Measurements from ENCODE around the gene KCNIP4. TPM values are rescaled to one million over a fixed set of nuclear protein-coding genes. Genes with fewer than 3 reads are reported as not detected.

The KCNIP4 gene
- total RNA-seq, 4 donors from 2014 or later = 0.19 TPM; not detected in 3

- Histone ChIP-seq H3K27ac (no peak overlapping the region), H3K27me3 (no peaks in the 10 kb centered on the region), H3K4me3 (no peak overlapping the region), H3K4me1 (peaks cover 0 to 11% (median 0%) of the 10 kb centered on the region in 3 donors), H3K36me3 (no peaks in the 10 kb centered on the region), H3K9me3 (no peaks in the 10 kb centered on the region)
- no peak for TF ChIP-seq POLR2A (IDR thresholded peaks at IDR 0.05)
- DNase-seq = no peak
- intact Hi-C loops (cut with DNase I) = no loop called here
- WGBS, 2 donors = 30 to 50% methylated on average over 6 of the region's 6 CpGs
Measured at GRCh38 chr4:21205821-21206531, 742.6 kb downstream of the KCNIP4 start.

DNA sequence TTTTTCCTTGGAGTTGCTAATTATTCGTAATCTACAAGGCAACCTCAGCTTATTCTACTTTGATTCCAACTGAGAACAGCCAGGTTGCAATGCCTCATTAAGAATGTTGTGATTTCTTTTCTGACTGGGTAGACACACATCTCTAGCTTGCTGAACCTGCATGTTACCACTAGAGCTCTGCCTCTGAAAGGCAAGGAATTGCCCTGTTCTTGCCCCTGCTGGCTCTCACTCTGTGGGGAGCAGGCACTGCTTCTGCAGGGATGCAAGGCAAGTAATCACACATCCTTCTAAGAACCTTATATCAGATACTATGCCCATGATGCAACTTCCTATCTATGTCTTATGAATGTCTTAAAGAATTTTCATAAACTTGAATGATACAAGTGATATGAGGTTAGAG lies 745.2 kb downstream of the KCNIP4 start:
- no peak for DNase-seq
- WGBS, 2 donors = 50 to 68% methylated on average over 1 of the region's 1 CpG
- Histone ChIP-seq H3K4me3 (no peak overlapping the region), H3K9me3 (no peaks in the 10 kb centered on the region), H3K36me3 (no peaks in the 10 kb centered on the region), H3K27me3 (peaks cover 0 to 3% (median 0%) of the 10 kb centered on the region in 4 donors), H3K27ac (no peak overlapping the region), H3K4me1 (peaks cover 0 to 11% (median 0%) of the 10 kb centered on the region in 3 donors)
- intact Hi-C loops (cut with DNase I) = no loop called here
- TF ChIP-seq POLR2A (IDR thresholded peaks at IDR 0.05) = no peak
- TF ChIP-seq, protein P1, sequence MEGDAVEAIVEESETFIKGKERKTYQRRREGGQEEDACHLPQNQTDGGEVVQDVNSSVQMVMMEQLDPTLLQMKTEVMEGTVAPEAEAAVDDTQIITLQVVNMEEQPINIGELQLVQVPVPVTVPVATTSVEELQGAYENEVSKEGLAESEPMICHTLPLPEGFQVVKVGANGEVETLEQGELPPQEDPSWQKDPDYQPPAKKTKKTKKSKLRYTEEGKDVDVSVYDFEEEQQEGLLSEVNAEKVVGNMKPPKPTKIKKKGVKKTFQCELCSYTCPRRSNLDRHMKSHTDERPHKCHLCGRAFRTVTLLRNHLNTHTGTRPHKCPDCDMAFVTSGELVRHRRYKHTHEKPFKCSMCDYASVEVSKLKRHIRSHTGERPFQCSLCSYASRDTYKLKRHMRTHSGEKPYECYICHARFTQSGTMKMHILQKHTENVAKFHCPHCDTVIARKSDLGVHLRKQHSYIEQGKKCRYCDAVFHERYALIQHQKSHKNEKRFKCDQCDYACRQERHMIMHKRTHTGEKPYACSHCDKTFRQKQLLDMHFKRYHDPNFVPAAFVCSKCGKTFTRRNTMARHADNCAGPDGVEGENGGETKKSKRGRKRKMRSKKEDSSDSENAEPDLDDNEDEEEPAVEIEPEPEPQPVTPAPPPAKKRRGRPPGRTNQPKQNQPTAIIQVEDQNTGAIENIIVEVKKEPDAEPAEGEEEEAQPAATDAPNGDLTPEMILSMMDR (IDR thresholded peaks at IDR 0.05) = no peak

DNA sequence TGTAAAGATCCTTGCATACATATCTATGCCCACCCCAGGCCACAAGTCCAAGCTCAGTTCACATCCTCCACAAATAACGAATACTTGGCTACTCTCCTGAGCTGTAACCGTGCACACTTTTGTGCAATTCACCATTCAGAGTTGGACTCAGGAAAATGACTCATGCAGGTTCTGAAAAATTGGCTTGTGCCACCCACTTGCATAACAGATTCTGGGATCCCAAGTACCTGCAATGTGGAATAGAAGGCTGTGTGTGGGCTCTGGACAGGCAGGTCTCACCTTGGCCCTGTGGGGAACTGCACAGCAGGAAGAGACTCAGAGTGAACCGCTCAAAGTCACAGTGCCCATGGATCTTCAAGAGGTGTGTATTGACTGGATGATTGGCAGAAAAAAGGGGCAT lies 745.6 kb downstream of the KCNIP4 start:
- no peak overlapping the region for H3K4me3 ChIP-seq
- 39 to 60% methylated on average over 2 to 3 of the region's 3 CpGs for WGBS, 2 donors
- H3K9me3 ChIP-seq = no peaks in the 10 kb centered on the region
- no peak overlapping the region for H3K27ac ChIP-seq
- TF ChIP-seq POLR2A (IDR thresholded peaks at IDR 0.05) = no peak
- TF ChIP-seq, protein P1 (IDR thresholded peaks at IDR 0.05) = no peak
- intact Hi-C loops (cut with DNase I) = no loop called here
- H3K4me1 ChIP-seq = peaks cover 0 to 11% (median 0%) of the 10 kb centered on the region in 3 donors
- H3K27me3 ChIP-seq = peaks cover 0 to 6% (median 0%) of the 10 kb centered on the region in 4 donors
- H3K36me3 ChIP-seq = no peaks in the 10 kb centered on the region
- no peak for DNase-seq

DNA sequence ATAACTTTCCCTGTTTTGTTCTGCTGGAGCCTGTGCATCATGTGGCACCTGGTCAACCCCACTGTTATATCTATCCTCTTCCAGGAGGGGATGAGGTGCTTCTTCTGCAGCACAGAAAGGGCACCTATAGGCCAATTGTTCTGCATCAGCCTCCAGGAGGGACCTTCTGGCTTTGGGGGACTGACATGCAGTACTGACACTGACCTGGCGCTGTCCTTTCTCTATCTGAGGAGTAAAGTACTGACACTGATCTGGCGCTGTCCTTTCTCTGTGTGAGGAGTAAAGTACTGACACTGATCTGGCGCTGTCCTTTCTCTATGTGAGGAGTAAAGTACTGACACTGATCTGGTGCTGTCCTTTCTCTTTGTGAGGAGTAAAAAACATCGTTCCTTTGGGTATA lies 749.9 kb downstream of the KCNIP4 start:
- TF ChIP-seq POLR2A (IDR thresholded peaks at IDR 0.05) = no peak
- TF ChIP-seq, protein P1 (IDR thresholded peaks at IDR 0.05) = no peak
- Histone ChIP-seq H3K4me1 (peaks cover 0 to 11% (median 0%) of the 10 kb centered on the region in 3 donors), H3K4me3 (no peak overlapping the region), H3K27me3 (peaks cover 0 to 6% (median 0%) of the 10 kb centered on the region in 4 donors), H3K9me3 (no peaks in the 10 kb centered on the region), H3K36me3 (no peaks in the 10 kb centered on the region), H3K27ac (no peak overlapping the region)
- no peak for DNase-seq
- 85 to 93% methylated on average over 4 of the region's 4 CpGs for WGBS, 2 donors
- intact Hi-C loops (cut with DNase I) = no loop called here

GRCh38 chr4:21195682-21196081 lies 752.9 kb downstream of the KCNIP4 start:
- Histone ChIP-seq H3K27me3 (peaks cover 0 to 11% (median 0%) of the 10 kb centered on the region in 4 donors), H3K4me1 (no peaks in the 10 kb centered on the region), H3K4me3 (no peak overlapping the region), H3K27ac (no peak overlapping the region), H3K36me3 (no peaks in the 10 kb centered on the region), H3K9me3 (no peaks in the 10 kb centered on the region)
- intact Hi-C loops (cut with DNase I) = no loop called here
- TF ChIP-seq POLR2A (IDR thresholded peaks at IDR 0.05) = no peak
- TF ChIP-seq, protein P1 (IDR thresholded peaks at IDR 0.05) = no peak
- no peak for DNase-seq
- 32 to 38% methylated on average over 6 of the region's 6 CpGs for WGBS, 2 donors
